Activated CD4-positive, alpha-beta T cell treated with anti-CD3 and anti-CD28 coated beads, Interleukin-2, amount 10 ng/mL, durations not matched to agents 24 days and 14 days (primary cell): ENCODE results near the gene TEX44. TPM values are rescaled to one million over a fixed set of nuclear protein-coding genes. Genes with fewer than 3 reads are reported as not detected.

Experiments
- DNase-seq: peaks from one replicate; pipeline ENCODE4 v3.0.0; 2022
- H3K27ac Mint-ChIP-seq: one replicate; pipeline ENCODE4 v1.8.0; 2022; ENCODE audit warnings: mild to moderate bottlenecking, mixed read lengths
- H3K27me3 Mint-ChIP-seq: one replicate; pipeline ENCODE4 v1.8.0; 2022; ENCODE audit warnings: mixed read lengths
- H3K36me3 Mint-ChIP-seq: one replicate; pipeline ENCODE4 v1.8.0; 2022; ENCODE audit warnings: low read depth, mild to moderate bottlenecking, mixed read lengths
- H3K4me1 Mint-ChIP-seq: one replicate; pipeline ENCODE4 v1.8.0; 2021; ENCODE audit warnings: mixed read lengths
- H3K4me3 Mint-ChIP-seq: one replicate; pipeline ENCODE4 v1.8.0; 2022; ENCODE audit warnings: mild to moderate bottlenecking, moderate library complexity, mixed read lengths
- H3K9me3 Mint-ChIP-seq: one replicate; pipeline ENCODE4 v1.8.0; 2021; ENCODE audit warnings: mixed read lengths
- intact Hi-C: fragments of 100-400 bp; cut with micrococcal nuclease; formaldehyde crosslinking; loops from one replicate; pipeline ENCODE4 v1.15.1; 2023
- total RNA-seq: library from RNA; stranded (reverse); gene quantifications from 2 replicates; pipeline ENCODE4 v1.2.3, GENCODE V29; 2022

Gene TEX44
- total RNA-seq, 1 donor from 2014 or later, result not detected

DNA sequence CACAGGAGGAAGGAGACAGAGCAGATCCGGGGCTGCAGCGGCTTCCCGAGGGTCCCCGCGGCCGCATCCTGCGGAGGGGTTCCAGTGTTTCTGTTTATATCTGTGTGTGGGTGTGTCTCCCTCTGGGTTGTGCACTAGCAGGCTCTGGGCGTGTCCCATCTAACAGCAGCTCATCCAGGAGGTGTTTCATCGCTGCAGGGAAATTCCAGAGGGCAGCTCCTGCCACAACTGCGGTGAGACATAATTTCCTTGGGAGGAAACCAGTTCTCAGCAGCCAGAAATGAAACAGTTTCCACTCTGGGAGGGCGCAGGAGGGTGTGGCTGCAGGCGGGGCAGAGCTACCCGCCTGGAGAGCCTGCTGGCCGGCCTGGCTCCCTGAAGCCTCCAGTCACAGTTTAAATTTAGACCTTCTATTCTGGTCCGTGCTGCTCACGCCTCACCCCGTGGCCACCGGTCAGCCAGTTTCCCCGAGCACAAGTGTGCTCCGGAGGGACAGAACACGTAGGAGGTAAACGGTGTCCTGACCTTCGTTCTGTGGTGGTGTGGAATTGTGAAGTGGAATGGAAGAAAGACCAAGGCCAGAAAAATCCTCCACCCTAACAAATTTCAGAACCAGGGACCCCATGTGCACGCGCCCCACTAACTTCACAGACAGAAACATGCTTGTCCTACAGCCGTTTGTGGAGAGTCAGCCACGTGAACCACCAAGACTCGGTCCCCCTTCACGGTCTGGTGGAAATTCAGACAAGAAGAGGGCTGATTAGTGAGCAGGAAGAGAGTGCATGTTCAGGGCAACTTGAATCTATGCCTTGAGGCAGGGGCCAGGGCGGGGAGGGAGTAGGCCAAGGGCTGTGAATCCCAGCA, 50.2 kb downstream of the TEX44 start:
- no peaks in the 10 kb centered on the region for H3K9me3 Mint-ChIP-seq
- H3K4me1 Mint-ChIP-seq, result peaks cover 29% of the 10 kb centered on the region
- DNase-seq, result peak; percentile 92
- H3K4me3 Mint-ChIP-seq, result peak overlapping the region; percentile 77
- no peaks in the 10 kb centered on the region for H3K27me3 Mint-ChIP-seq
- intact Hi-C loops, result loop anchor here (1.0 kb wide), 2 partner anchors 19 to 31 kb away; no protein-coding TSS in a partner anchor
- H3K27ac Mint-ChIP-seq, result peak overlapping the region; percentile 90
- no peaks in the 10 kb centered on the region for H3K36me3 Mint-ChIP-seq

DNA sequence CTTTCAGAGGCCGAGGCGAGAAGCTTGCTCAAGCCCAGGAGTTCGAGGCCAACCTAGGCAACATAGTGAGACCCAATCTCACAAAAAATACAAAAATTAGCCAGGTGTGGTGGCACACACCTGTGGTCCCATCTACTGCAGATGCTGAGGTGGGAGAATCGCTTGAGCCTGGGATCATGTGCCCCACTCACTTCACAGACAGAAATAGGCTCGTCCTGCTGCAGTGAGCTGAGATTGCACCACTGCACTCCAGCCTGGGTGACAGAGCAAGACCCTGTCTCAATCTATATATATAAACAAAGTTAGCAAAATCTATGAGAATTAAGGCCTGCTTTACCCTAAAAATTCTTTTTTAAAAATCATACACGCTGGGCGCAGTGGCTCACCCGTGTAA, 50.8 kb downstream of the TEX44 start:
- Mint-ChIP-seq H3K4me1 (peaks cover 30% of the 10 kb centered on the region), H3K27ac (peak overlapping the region; percentile 90), H3K9me3 (no peaks in the 10 kb centered on the region), H3K36me3 (no peaks in the 10 kb centered on the region), H3K4me3 (peak overlapping the region; percentile 77), H3K27me3 (no peaks in the 10 kb centered on the region)
- DNase-seq, result no peak
- intact Hi-C loops, result no loop called here

Other genes with a start within 250 kb of the TEX44 start
- gene B3GNT7, start 197.2 kb upstream of the TEX44 start, total RNA-seq, result not detected in 2 replicates
- gene NCL, start 128.4 kb upstream of the TEX44 start, total RNA-seq, result 1,513 and 1,560 TPM in 2 replicates
- gene NMUR1, start 62.4 kb upstream of the TEX44 start, total RNA-seq, result 0.09 TPM in 1 of 2 replicates, not detected in the other
- gene PTMA, start 115.7 kb downstream of the TEX44 start, total RNA-seq, result 2,376 and 2,379 TPM in 2 replicates
- 33.4 and 36.0 TPM in 2 replicates for gene PDE6D, start 188.4 kb downstream of the TEX44 start, total RNA-seq
- 66.7 and 67.6 TPM in 2 replicates for gene COPS7B, start 193.6 kb downstream of the TEX44 start, total RNA-seq